ENCODE measurements around the gene CDC42BPA. TPM values are rescaled to one million over a fixed set of nuclear protein-coding genes. Genes with fewer than 3 reads are reported as not detected.

CDC42BPA gene
- total RNA-seq, 3 donors from 2014 or later: 39.8 to 54.7 (median 46.7) TPM

GRCh38 chr1:227167276-227168101 is 150.8 kb downstream of the CDC42BPA start:
- no peaks in the 10 kb centered on the region for H3K9me3 ChIP-seq
- no peaks in the 10 kb centered on the region for H3K36me3 ChIP-seq
- no peaks in the 10 kb centered on the region for H3K4me1 ChIP-seq
- intact Hi-C loops (cut with DNase I; ENCODE audit: low total_unique reads): no loop called here
- no peak overlapping the region for H3K4me3 ChIP-seq
- DNase-seq (ENCODE audit: low spot score in 2 of 2): no peak
- TF ChIP-seq POLR2AphosphoS5 (IDR thresholded peaks at IDR 0.05): no peak
- TF ChIP-seq POLR2A (IDR thresholded peaks at IDR 0.05): no peak
- TF ChIP-seq CTCF (IDR thresholded peaks at IDR 0.05): no peak
- H3K27me3 ChIP-seq: no peaks in the 10 kb centered on the region
- H3K27ac ChIP-seq: no peak overlapping the region

GRCh38 chr1:227166559-227166958 is 151.7 kb downstream of the CDC42BPA start:
- Histone ChIP-seq H3K36me3 (no peaks in the 10 kb centered on the region), H3K4me3 (no peak overlapping the region), H3K4me1 (no peaks in the 10 kb centered on the region), H3K27me3 (no peaks in the 10 kb centered on the region), H3K27ac (no peak overlapping the region), H3K9me3 (no peaks in the 10 kb centered on the region)
- TF ChIP-seq POLR2AphosphoS5 (IDR thresholded peaks at IDR 0.05): no peak
- TF ChIP-seq CTCF (IDR thresholded peaks at IDR 0.05): no peak
- TF ChIP-seq POLR2A (IDR thresholded peaks at IDR 0.05): no peak
- no peak for DNase-seq (ENCODE audit: low spot score in 2 of 2)
- intact Hi-C loops (cut with DNase I; ENCODE audit: low total_unique reads): no loop called here

GRCh38 chr1:227161470-227161869 is 156.8 kb downstream of the CDC42BPA start:
- intact Hi-C loops (cut with DNase I; ENCODE audit: low total_unique reads): no loop called here
- no peaks in the 10 kb centered on the region for H3K4me1 ChIP-seq
- no peak for TF ChIP-seq CTCF (IDR thresholded peaks at IDR 0.05)
- TF ChIP-seq POLR2AphosphoS5 (IDR thresholded peaks at IDR 0.05): no peak
- no peak for TF ChIP-seq POLR2A (IDR thresholded peaks at IDR 0.05)
- no peak for DNase-seq (ENCODE audit: low spot score in 2 of 2)
- no peaks in the 10 kb centered on the region for H3K27me3 ChIP-seq
- no peak overlapping the region for H3K4me3 ChIP-seq
- no peaks in the 10 kb centered on the region for H3K9me3 ChIP-seq
- H3K36me3 ChIP-seq: no peaks in the 10 kb centered on the region
- no peak overlapping the region for H3K27ac ChIP-seq

GRCh38 chr1:227156520-227156919 is 161.8 kb downstream of the CDC42BPA start:
- Histone ChIP-seq H3K4me3 (no peak overlapping the region), H3K4me1 (no peaks in the 10 kb centered on the region), H3K9me3 (no peaks in the 10 kb centered on the region), H3K27ac (no peak overlapping the region), H3K36me3 (no peaks in the 10 kb centered on the region), H3K27me3 (no peaks in the 10 kb centered on the region)
- DNase-seq (ENCODE audit: low spot score in 2 of 2): no peak
- no peak for TF ChIP-seq POLR2AphosphoS5 (IDR thresholded peaks at IDR 0.05)
- no peak for TF ChIP-seq POLR2A (IDR thresholded peaks at IDR 0.05)
- TF ChIP-seq CTCF (IDR thresholded peaks at IDR 0.05): no peak
- intact Hi-C loops (cut with DNase I; ENCODE audit: low total_unique reads): no loop called here

GRCh38 chr1:227155688-227156087 is 162.6 kb downstream of the CDC42BPA start:
- H3K27ac ChIP-seq: no peak overlapping the region
- TF ChIP-seq CTCF (IDR thresholded peaks at IDR 0.05): no peak
- TF ChIP-seq POLR2AphosphoS5 (IDR thresholded peaks at IDR 0.05): no peak
- no peak for TF ChIP-seq POLR2A (IDR thresholded peaks at IDR 0.05)
- H3K4me1 ChIP-seq: no peaks in the 10 kb centered on the region
- intact Hi-C loops (cut with DNase I; ENCODE audit: low total_unique reads): no loop called here
- no peaks in the 10 kb centered on the region for H3K27me3 ChIP-seq
- H3K4me3 ChIP-seq: no peak overlapping the region
- no peak for DNase-seq (ENCODE audit: low spot score in 2 of 2)
- H3K9me3 ChIP-seq: no peaks in the 10 kb centered on the region
- no peaks in the 10 kb centered on the region for H3K36me3 ChIP-seq
